A673 (cell line): ENCODE results near the gene RNF38.

Experiments
- EZH2 ChIP-seq: fragments of 200-600 bp; sonication (generic); IDR thresholded peaks from 2 replicates; pipeline ENCODE4 v1.6.1; 2017; ENCODE audit warnings: borderline replicate concordance, low read depth, mild to moderate bottlenecking, mixed read lengths, antibody characterized with exemption, low read length; ENCODE audit not compliant: poor library complexity, severe bottlenecking
- TF ChIP-seq, protein P1 (sequence below): fragments of 300-800, 200-600 bp; sonication (generic); conservative IDR thresholded peaks from 2 replicates; pipeline ENCODE4 v1.5.1; 2017; ENCODE audit warnings: low read depth, mild to moderate bottlenecking, antibody characterized with exemption, low read length, moderate library complexity, mixed read lengths

DNA sequence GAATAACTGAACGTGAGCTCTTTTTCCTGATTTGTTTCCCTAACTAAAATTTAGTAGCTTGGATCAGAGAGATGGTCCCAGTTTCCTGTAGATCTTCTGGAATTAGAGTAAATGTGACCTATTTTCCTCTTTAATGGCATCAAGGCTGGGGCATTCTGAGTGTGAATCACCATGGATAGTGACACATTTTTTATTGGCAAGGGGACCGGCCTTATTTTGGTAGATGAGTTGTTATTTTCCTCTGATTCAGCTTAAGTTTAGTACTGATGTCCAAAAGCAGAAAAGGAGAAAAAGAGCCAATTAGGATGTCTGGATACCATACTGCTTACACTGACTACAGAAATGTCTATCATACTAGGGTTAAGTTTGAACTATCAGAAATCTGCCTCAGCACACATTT is 68.1 kb downstream of the RNF38 start:
- TF ChIP-seq, protein P1, sequence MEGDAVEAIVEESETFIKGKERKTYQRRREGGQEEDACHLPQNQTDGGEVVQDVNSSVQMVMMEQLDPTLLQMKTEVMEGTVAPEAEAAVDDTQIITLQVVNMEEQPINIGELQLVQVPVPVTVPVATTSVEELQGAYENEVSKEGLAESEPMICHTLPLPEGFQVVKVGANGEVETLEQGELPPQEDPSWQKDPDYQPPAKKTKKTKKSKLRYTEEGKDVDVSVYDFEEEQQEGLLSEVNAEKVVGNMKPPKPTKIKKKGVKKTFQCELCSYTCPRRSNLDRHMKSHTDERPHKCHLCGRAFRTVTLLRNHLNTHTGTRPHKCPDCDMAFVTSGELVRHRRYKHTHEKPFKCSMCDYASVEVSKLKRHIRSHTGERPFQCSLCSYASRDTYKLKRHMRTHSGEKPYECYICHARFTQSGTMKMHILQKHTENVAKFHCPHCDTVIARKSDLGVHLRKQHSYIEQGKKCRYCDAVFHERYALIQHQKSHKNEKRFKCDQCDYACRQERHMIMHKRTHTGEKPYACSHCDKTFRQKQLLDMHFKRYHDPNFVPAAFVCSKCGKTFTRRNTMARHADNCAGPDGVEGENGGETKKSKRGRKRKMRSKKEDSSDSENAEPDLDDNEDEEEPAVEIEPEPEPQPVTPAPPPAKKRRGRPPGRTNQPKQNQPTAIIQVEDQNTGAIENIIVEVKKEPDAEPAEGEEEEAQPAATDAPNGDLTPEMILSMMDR: no peak
- no peak for TF ChIP-seq EZH2
